WTC11 (cell line): Measurements from ENCODE around the gene U2SURP. TPM values are rescaled to one million over a fixed set of nuclear protein-coding genes. Genes with fewer than 3 reads are reported as not detected.
"Not testable (repeated sequence)": the region's sequence is repeated elsewhere in the genome, so short reads cannot be mapped to it uniquely, and the experiment has no call there.

Experiments used
- ATAC-seq: fragments of 200-7000 bp; cut with Tn5 transposase; 2 replicates; pipeline ENCODE4 v1.10.0; 2021; ENCODE audit warnings: mild to moderate bottlenecking, moderate library complexity
- CTCF ChIA-PET: fragments of 300-600 bp; sonication (Branson Sonifier 250); formaldehyde crosslinking; loops from one replicate; lab custom pipeline; 2021; ENCODE audit warnings: antibody characterized with exemption; lab: Charles Lee
- POLR2A ChIA-PET: fragments of 350-600 bp; sonication (Branson Sonifier 250); formaldehyde crosslinking; loops from one replicate; lab custom pipeline; 2021; ENCODE audit warnings: antibody characterized with exemption; lab: Charles Lee
- DNase-seq: peaks from one replicate; pipeline ENCODE4 v3.0.0; 2021; ENCODE audit warnings: low spot score
- H3K27ac Mint-ChIP-seq: 2 replicates; pipeline ENCODE4 v1.8.0; 2021; ENCODE audit warnings: mixed read lengths
- H3K27me3 Mint-ChIP-seq: 2 replicates; pipeline ENCODE4 v1.8.0; 2021; ENCODE audit warnings: low read depth, mild to moderate bottlenecking, moderate library complexity, mixed read lengths
- H3K36me3 Mint-ChIP-seq: 2 replicates; pipeline ENCODE4 v1.8.0; 2021; ENCODE audit warnings: mixed read lengths
- H3K4me1 Mint-ChIP-seq: 2 replicates; pipeline ENCODE4 v1.8.0; 2022; ENCODE audit warnings: mixed read lengths
- H3K4me3 Mint-ChIP-seq: 2 replicates; pipeline ENCODE4 v1.8.0; 2021; ENCODE audit warnings: mild to moderate bottlenecking, moderate library complexity, mixed read lengths
- H3K9me3 Mint-ChIP-seq: 2 replicates; pipeline ENCODE4 v1.8.0; 2021; ENCODE audit warnings: mixed read lengths
- HMGA2 ChIP-seq: fragments of 250-450 bp; sonication (Bioruptor Pico); IDR thresholded peaks from 2 replicates; pipeline ENCODE4 v1.4.0; 2021; ENCODE audit warnings: mild to moderate bottlenecking, moderate library complexity
- IRF2 ChIP-seq: sonication (generic); formaldehyde crosslinking; IDR thresholded peaks from 2 replicates; pipeline ENCODE4 v1.8.0; 2022; ENCODE audit warnings: low read depth, missing genetic modification reagents, borderline replicate concordance
- NFATC4 ChIP-seq: fragments of 250-450 bp; sonication (Bioruptor Pico); IDR thresholded peaks from 2 replicates; pipeline ENCODE4 v1.9.0; 2021; ENCODE audit warnings: mild to moderate bottlenecking
- PRRX2 ChIP-seq: fragments of 250-450 bp; sonication (Bioruptor Pico); IDR thresholded peaks from 2 replicates; pipeline ENCODE4 v1.8.0; 2021; ENCODE audit warnings: mild to moderate bottlenecking
- SOX15 ChIP-seq: fragments of 250-450 bp; sonication (Bioruptor Pico); IDR thresholded peaks from 2 replicates; pipeline ENCODE4 v1.9.0; 2021; ENCODE audit warnings: mild to moderate bottlenecking
- ZNF263 ChIP-seq: sonication (generic); formaldehyde crosslinking; IDR thresholded peaks from 2 replicates; pipeline ENCODE4 v1.8.1; 2022; ENCODE audit warnings: low read depth, mild to moderate bottlenecking, moderate library complexity, missing genetic modification reagents
- ZNF317 ChIP-seq: sonication (generic); formaldehyde crosslinking; IDR thresholded peaks from 2 replicates; pipeline ENCODE4 v1.8.1; 2023; ENCODE audit warnings: low read depth, mild to moderate bottlenecking, moderate library complexity, missing genetic modification reagents, borderline replicate concordance
- ZNF416 ChIP-seq: fragments of 250-450 bp; sonication (Bioruptor Pico); IDR thresholded peaks from 2 replicates; pipeline ENCODE4 v1.9.0; 2021; ENCODE audit warnings: mild to moderate bottlenecking, inconsistent platforms
- total RNA-seq: library from RNA; stranded (reverse); gene quantifications from 3 replicates; pipeline ENCODE4 v1.2.3, GENCODE V29; 2021
- TF ChIP-seq, protein P1 (sequence below): sonication (generic); formaldehyde crosslinking; conservative IDR thresholded peaks from 2 replicates; pipeline ENCODE4 v1.8.1; 2023; ENCODE audit warnings: mild to moderate bottlenecking, low read depth, missing genetic modification reagents, moderate library complexity
- TF ChIP-seq, protein P2 (sequence below): sonication (generic); formaldehyde crosslinking; IDR thresholded peaks from 2 replicates; pipeline ENCODE4 v1.8.1; 2023; ENCODE audit warnings: mild to moderate bottlenecking, missing genetic modification reagents, moderate library complexity
- TF ChIP-seq, protein P3 (sequence below): fragments of 250-450 bp; sonication (Bioruptor Pico); IDR thresholded peaks from 2 replicates; pipeline ENCODE4 v1.9.0; 2021; ENCODE audit warnings: mild to moderate bottlenecking
- TF ChIP-seq, protein P4 (sequence below): sonication (generic); formaldehyde crosslinking; IDR thresholded peaks from 2 replicates; pipeline ENCODE4 v1.8.0; 2022; ENCODE audit warnings: mild to moderate bottlenecking, missing genetic modification reagents

Gene U2SURP
- total RNA-seq, 1 experiment from 2014 or later = 133 TPM

DNA sequence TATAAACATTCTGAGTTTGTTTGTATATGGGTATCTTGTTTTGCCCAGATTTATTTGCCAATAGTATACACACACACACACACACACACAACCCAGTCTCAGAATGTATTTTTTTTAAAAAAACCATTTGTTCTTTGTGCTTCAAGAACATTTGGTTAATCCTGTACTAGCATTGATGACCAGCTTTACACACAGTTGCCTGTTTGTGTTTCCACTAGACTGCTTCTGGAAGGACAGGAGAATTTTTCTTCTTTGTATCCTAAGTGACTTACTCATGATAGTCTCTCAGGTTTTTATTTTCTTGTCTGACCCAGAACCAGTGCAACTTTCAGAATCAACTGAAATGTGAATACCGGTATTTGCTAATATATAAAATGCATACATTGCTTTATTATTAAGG is 40.5 kb downstream of the U2SURP start:
- DNase-seq (no peak), ATAC-seq (no peak)
- Mint-ChIP-seq H3K4me3 (no peak overlapping the region), H3K4me1 (no peaks in the 10 kb centered on the region), H3K36me3 (peaks cover 61% of the 10 kb centered on the region), H3K27me3 (no peaks in the 10 kb centered on the region), H3K27ac (no peak overlapping the region), H3K9me3 (peaks cover 10% of the 10 kb centered on the region; the same call in 1 of the 2 replicates)
- POLR2A ChIA-PET = no interaction called here
- TF ChIP-seq SOX15 (CRISPR knock-in tag) (no peak), PRRX2 (CRISPR knock-in tag) (no peak), NFATC4 (CRISPR knock-in tag) (no peak), ZNF416 (CRISPR knock-in tag) (no peak), ZNF263 (CRISPR knock-in tag) (no peak), ZNF317 (CRISPR knock-in tag) (no peak), IRF2 (no peak)
- TF ChIP-seq, protein P1, sequence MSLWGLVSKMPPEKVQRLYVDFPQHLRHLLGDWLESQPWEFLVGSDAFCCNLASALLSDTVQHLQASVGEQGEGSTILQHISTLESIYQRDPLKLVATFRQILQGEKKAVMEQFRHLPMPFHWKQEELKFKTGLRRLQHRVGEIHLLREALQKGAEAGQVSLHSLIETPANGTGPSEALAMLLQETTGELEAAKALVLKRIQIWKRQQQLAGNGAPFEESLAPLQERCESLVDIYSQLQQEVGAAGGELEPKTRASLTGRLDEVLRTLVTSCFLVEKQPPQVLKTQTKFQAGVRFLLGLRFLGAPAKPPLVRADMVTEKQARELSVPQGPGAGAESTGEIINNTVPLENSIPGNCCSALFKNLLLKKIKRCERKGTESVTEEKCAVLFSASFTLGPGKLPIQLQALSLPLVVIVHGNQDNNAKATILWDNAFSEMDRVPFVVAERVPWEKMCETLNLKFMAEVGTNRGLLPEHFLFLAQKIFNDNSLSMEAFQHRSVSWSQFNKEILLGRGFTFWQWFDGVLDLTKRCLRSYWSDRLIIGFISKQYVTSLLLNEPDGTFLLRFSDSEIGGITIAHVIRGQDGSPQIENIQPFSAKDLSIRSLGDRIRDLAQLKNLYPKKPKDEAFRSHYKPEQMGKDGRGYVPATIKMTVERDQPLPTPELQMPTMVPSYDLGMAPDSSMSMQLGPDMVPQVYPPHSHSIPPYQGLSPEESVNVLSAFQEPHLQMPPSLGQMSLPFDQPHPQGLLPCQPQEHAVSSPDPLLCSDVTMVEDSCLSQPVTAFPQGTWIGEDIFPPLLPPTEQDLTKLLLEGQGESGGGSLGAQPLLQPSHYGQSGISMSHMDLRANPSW (CRISPR knock-in tag) = no peak
- TF ChIP-seq, protein P2, sequence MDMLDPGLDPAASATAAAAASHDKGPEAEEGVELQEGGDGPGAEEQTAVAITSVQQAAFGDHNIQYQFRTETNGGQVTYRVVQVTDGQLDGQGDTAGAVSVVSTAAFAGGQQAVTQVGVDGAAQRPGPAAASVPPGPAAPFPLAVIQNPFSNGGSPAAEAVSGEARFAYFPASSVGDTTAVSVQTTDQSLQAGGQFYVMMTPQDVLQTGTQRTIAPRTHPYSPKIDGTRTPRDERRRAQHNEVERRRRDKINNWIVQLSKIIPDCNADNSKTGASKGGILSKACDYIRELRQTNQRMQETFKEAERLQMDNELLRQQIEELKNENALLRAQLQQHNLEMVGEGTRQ (CRISPR knock-in tag) = no peak
- TF ChIP-seq, protein P3, sequence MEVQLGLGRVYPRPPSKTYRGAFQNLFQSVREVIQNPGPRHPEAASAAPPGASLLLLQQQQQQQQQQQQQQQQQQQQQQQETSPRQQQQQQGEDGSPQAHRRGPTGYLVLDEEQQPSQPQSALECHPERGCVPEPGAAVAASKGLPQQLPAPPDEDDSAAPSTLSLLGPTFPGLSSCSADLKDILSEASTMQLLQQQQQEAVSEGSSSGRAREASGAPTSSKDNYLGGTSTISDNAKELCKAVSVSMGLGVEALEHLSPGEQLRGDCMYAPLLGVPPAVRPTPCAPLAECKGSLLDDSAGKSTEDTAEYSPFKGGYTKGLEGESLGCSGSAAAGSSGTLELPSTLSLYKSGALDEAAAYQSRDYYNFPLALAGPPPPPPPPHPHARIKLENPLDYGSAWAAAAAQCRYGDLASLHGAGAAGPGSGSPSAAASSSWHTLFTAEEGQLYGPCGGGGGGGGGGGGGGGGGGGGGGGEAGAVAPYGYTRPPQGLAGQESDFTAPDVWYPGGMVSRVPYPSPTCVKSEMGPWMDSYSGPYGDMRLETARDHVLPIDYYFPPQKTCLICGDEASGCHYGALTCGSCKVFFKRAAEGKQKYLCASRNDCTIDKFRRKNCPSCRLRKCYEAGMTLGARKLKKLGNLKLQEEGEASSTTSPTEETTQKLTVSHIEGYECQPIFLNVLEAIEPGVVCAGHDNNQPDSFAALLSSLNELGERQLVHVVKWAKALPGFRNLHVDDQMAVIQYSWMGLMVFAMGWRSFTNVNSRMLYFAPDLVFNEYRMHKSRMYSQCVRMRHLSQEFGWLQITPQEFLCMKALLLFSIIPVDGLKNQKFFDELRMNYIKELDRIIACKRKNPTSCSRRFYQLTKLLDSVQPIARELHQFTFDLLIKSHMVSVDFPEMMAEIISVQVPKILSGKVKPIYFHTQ (CRISPR knock-in tag) = no peak
- TF ChIP-seq, protein P4, sequence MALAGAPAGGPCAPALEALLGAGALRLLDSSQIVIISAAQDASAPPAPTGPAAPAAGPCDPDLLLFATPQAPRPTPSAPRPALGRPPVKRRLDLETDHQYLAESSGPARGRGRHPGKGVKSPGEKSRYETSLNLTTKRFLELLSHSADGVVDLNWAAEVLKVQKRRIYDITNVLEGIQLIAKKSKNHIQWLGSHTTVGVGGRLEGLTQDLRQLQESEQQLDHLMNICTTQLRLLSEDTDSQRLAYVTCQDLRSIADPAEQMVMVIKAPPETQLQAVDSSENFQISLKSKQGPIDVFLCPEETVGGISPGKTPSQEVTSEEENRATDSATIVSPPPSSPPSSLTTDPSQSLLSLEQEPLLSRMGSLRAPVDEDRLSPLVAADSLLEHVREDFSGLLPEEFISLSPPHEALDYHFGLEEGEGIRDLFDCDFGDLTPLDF (CRISPR knock-in tag) = no peak
- CTCF ChIA-PET = no interaction called here

DNA sequence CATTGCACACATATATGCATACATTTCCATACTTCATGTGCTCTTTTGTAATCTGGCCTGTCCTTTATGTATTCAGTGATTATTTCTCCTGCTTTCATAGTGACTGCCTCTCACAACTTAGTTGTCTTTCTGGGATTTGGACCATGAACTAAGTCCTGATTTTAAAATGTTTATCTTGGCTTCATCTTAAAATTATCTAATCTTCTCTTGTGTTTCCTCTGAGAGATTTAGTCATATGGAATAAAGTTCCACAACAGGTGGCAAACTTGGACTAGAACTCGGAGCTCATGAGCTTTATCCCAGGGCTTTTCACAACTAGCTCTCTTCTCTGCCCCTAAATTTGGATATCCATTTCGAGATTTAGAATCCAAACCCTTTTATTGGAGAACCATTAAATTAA is 44.3 kb downstream of the U2SURP start:
- peaks cover 58% of the 10 kb centered on the region for H3K36me3 Mint-ChIP-seq
- no peak overlapping the region for H3K4me3 Mint-ChIP-seq
- CTCF ChIA-PET = interaction anchor here (0.6 kb wide), 1 partner anchor 266 kb away, joined by 3 read pairs; no protein-coding TSS in a partner anchor
- H3K27me3 Mint-ChIP-seq = no peaks in the 10 kb centered on the region
- peaks cover 15% of the 10 kb centered on the region for H3K9me3 Mint-ChIP-seq
- ATAC-seq = no peak
- H3K4me1 Mint-ChIP-seq = no peaks in the 10 kb centered on the region
- TF ChIP-seq, protein P2 (CRISPR knock-in tag) = no peak
- no peak for DNase-seq
- POLR2A ChIA-PET = no interaction called here
- H3K27ac Mint-ChIP-seq = no peak overlapping the region

DNA sequence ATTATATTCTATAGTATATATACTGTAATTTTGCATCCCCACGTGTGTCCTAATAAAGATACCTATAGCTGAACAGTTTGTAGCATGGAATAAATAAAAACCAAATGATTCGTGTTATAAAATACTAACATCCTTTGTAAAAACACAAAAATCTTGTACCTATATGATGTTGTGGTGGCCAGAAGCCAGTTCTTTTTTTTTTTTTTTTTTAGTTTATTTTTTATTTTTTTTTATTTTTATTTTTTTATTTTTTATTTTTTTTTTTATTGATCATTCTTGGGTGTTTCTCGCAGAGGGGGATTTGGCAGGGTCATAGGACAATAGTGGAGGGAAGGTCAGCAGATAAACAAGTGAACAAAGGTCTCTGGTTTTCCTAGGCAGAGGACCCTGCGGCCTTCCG is 44.7 kb downstream of the U2SURP start:
- POLR2A ChIA-PET, DNase-seq, ATAC-seq, H3K4me3 Mint-ChIP-seq, H3K4me1 Mint-ChIP-seq, H3K27me3 Mint-ChIP-seq, H3K27ac Mint-ChIP-seq: not testable (repeated sequence)
- peak; percentile 78 for TF ChIP-seq HMGA2 (CRISPR knock-in tag)
- CTCF ChIA-PET = interaction anchor here (0.6 kb wide), 1 partner anchor 266 kb away, joined by 3 read pairs; no protein-coding TSS in a partner anchor
- H3K9me3 Mint-ChIP-seq = peaks cover 15% of the 10 kb centered on the region
- H3K36me3 Mint-ChIP-seq = peaks cover 62% of the 10 kb centered on the region
